ENCODE results near the gene MAFG. TPM values are rescaled to one million over a fixed set of nuclear protein-coding genes. Genes with fewer than 3 reads are reported as not detected.

Gene MAFG
- total and polyA plus RNA-seq, 7 donors: 21.6 to 74.2 (median 46.0) TPM

GRCh38 chr17:81915331-81915730 lies 12.2 kb downstream of the MAFG start:
- ATAC-seq: no peak

DNA sequence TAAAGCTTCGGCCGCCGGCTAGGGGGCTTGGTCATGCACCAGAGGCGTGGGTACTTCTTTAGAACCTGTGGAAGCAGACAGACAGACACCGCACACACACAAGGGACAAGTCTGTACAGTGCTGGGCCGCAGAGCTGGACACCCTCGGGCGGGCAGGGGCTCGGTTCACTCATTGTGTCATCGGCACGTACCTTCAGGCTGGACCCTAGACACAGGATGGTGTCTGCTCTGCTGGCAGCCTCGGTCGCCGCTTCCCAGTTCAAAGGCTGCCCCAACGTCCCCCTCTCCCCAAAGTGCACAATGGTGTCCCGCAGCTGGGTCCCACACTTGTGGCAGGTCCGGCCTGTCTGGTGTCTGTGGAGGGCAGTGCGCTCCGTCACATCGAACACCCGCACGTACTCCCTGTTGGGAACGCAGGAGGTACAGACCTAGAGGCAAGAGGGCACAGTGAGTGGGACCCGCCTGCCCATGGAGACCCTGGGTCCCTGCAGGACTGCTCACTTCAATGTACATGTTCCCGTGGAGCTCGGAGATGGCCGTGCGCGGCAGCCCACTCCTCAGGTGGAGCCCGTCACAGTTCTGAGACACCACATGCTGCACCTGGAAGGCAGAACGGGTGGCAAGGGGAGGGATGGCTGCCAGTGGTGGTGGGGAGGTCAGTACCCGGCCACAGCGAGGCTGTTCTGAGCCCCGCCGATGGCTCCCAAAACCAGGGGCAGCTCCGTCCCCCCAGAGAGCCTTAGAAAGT lies 13.3 kb downstream of the MAFG start:
- DNase-seq: no peak
- H3K27ac ChIP-seq: no peak overlapping the region
- no peak for ATAC-seq
- 93 to 95% (median 95%) methylated on average over 34 to 36 of the region's 36 CpGs for WGBS, 3 donors
- H3K4me1 ChIP-seq: peaks cover 36% of the 10 kb centered on the region
- no peaks in the 10 kb centered on the region for H3K27me3 ChIP-seq (ENCODE audit: insufficient read depth in 3 of 3, low read length in 2 of 3)
- H3K36me3 ChIP-seq (ENCODE audit: insufficient read depth in 1 of 2, low read depth in 1 of 2): peaks cover 5 to 46% of the 10 kb centered on the region in 2 donors
- intact Hi-C loops (cut with DNase I): no loop called here
- no peak for TF ChIP-seq CTCF (IDR thresholded peaks at IDR 0.05)
- no peak overlapping the region for H3K4me3 ChIP-seq
- H3K9me3 ChIP-seq: no peaks in the 10 kb centered on the region

More at GRCh38 chr17:81915331-81915730, 12.2 kb downstream of the MAFG start:
- intact Hi-C loops (cut with DNase I): no loop called here
- no peak overlapping the region for H3K4me3 ChIP-seq
- no peak for TF ChIP-seq CTCF (IDR thresholded peaks at IDR 0.05)
- WGBS, 3 donors: 93 to 94% (median 94%) methylated on average over 12 of the region's 12 CpGs
- no peak overlapping the region for H3K27ac ChIP-seq
- H3K36me3 ChIP-seq (ENCODE audit: insufficient read depth in 1 of 2, low read depth in 1 of 2): peaks cover 5 to 57% of the 10 kb centered on the region in 2 donors
- H3K9me3 ChIP-seq: no peaks in the 10 kb centered on the region
- H3K27me3 ChIP-seq (ENCODE audit: insufficient read depth in 3 of 3, low read length in 2 of 3): no peaks in the 10 kb centered on the region
- peaks cover 41% of the 10 kb centered on the region for H3K4me1 ChIP-seq
- no peak for DNase-seq

DNA sequence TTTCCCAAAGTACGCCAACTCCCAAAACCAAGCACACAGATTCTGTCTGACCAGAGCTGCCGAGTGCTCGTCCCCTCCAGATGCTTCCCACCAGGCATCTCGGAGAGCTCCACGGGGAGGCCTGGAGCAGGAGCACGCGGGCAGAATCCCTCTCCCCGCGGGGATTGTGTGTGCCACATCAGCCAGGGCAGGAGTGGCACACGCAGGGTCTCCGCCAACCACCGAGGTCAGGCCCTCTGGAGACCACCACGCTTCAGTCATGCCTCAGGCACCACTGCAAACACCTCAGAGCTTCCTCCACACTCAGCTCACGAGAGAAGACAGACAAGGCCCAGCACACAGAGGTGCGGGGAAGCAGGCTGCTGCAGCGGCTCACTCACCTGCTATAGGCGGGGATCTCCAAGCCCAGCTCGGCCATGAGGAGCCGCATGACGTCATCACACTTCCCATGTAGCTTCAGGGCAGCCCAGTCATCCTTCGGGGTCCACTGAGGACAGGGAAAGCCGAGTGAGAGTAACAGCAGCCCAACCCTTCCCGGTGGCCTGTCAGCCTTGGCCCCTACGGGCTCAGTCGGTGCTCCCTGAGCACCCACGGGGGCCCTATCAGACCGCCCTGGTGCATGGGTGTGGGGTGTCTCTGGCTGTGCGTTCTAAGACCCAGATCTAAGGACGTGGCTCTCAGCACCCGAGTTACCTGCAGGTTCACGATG lies 14.0 kb downstream of the MAFG start:
- Histone ChIP-seq H3K27me3 (ENCODE audit: insufficient read depth in 3 of 3, low read length in 2 of 3) (no peaks in the 10 kb centered on the region), H3K9me3 (no peaks in the 10 kb centered on the region), H3K27ac (no peak overlapping the region), H3K36me3 (ENCODE audit: insufficient read depth in 1 of 2, low read depth in 1 of 2) (peaks cover 5 to 46% of the 10 kb centered on the region in 2 donors), H3K4me3 (no peak overlapping the region), H3K4me1 (peaks cover 29% of the 10 kb centered on the region)
- no peak for DNase-seq
- intact Hi-C loops (cut with DNase I): no loop called here
- no peak for ATAC-seq
- 92% methylated on average over 31 of the region's 31 CpGs for WGBS, 3 donors
- TF ChIP-seq CTCF (IDR thresholded peaks at IDR 0.05): no peak

DNA sequence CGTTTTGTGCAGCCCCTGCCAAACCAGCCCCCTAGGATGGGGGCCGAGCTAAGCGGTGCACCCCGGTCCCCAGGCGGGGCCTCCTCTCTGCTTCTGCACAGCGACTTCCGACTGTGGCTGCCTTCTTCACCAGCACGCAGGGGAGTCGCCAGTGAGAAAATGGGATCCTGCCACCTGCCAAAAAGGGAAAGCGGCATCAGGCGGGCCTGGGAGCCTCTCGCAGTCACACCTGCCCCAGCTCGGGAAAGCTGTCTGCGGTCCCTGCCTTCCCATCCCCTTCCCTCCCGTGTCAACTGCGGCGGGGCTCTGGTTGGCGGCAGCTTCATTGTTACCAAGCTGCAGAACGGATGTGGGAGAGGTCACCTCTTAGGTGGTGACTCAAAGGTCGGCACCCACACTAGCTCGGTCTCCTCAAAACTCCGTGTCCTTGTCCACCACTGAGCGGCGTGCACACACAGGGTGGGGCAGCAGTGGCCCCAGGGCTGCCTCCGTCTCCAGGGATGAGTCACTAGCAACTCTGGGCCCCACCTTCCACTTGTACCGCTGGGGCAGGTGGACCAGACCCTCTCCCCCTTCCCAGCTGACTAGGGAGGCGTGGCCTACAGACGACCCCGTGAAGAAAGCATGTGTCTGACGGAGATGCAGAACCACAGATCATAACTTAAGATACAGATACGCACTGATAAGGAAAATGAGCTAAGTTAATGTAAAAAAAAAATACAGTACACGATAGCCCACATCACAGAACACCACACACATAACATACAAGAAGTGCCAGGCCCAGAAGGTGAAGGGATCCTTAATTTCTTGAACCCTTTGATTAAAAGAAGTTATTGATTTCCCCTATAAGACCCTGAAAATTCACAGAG lies 14.9 kb downstream of the MAFG start:
- DNase-seq: no peak
- Histone ChIP-seq H3K4me1 (peaks cover 25% of the 10 kb centered on the region), H3K27ac (no peak overlapping the region), H3K9me3 (no peaks in the 10 kb centered on the region), H3K36me3 (ENCODE audit: insufficient read depth in 1 of 2, low read depth in 1 of 2) (peaks cover 5 to 46% of the 10 kb centered on the region in 2 donors), H3K27me3 (ENCODE audit: insufficient read depth in 3 of 3, low read length in 2 of 3) (no peaks in the 10 kb centered on the region), H3K4me3 (no peak overlapping the region)
- intact Hi-C loops (cut with DNase I): no loop called here
- WGBS, 3 donors: 90 to 92% (median 91%) methylated on average over 31 to 32 of the region's 32 CpGs
- TF ChIP-seq CTCF (IDR thresholded peaks at IDR 0.05): no peak
- no peak for ATAC-seq

Measured in psoas muscle (tissue), 8 donors.